Stimulated activated CD8-positive, alpha-beta memory T cell treated with anti-CD3 and anti-CD28 coated beads, Interleukin-15, amount 100 ng/mL, for 48 hours (primary cell): Measurements from ENCODE around the gene CCNK.

Experiments used
- DNase-seq, 2 donors: peaks; one replicate each; pipeline ENCODE4 v3.0.0-alpha.2; 2020; ENCODE audit warnings: low read depth in 2 of 2

CCNK gene

DNA sequence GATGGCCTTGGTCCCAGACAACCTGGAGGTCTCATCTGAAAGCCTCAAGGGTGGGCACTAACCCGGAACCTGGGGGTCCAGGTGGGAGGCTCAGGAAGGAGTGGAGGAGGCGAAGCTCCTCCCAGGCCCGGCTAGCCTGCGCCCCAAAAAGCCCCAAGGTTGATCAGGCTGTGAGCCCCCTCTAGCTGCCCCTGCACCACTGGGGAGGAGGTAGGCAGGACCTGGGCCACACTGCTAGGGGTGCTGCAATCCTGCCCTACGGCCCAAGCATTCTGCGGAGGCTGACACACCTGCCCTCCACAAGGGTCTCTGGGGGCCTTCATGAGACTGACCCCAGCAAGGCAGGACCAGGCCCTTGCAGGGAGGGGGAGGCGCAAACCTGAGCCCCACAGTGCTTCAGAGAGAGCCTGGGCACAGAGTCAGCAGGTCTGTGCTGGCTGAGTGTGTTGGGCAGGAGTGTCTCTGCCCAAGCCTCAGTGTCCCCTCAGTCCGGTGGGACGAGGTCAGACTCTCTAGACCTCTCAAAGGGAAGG, 70.9 kb downstream of the CCNK start:
- DNase-seq, result no peak

DNA sequence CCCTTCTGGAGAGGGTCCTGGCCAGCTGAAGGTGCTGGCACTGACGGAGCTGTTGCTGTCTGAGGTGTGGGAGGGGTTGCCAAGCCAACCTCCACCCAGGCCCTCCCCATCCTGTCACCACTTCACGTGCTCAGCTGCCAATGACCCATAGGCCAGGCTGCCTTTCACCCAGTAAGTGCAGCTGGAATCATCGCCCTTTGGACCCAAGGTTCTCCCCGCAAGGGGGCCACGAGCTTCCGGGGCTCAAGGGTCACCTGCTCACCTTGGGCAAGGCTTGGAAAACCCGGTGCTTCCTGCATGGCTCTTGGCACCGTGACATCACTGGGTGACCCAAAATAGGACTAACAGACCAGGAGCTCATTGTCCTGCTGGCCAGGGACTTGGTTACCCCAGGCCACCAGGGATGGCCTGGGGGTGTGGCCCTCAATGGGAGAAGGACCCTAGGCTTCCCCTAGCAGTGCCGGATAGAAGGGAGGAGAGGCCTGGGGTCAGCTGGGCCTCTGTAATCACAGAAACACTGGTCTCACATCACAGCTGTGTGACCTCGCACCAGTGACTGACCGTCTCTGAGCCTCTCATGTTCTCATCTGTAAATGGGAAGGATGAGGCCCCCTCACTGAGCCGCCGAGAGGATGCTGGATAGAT, 71.5 kb downstream of the CCNK start:
- DNase-seq, result no peak

DNA sequence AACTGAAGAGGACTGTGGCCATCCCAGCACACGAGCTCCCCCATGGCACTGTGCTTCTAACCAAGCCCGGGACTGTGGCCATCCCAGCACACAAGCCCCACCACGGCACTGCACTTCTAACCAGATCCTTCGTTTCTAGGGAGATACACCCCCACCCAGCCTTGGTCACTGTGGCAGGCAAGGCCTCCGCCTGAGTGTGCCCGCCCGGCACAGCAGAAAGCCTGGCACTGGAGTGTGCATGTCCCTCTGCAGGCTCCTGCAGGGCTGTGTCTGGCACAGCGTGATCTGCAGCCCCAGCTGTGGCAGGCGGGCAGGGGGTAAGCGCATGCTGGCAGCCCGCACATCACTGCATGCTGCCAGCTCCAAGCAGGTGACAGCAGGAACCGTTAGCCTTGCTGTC, 73.0 kb downstream of the CCNK start:
- DNase-seq, result no peak

DNA sequence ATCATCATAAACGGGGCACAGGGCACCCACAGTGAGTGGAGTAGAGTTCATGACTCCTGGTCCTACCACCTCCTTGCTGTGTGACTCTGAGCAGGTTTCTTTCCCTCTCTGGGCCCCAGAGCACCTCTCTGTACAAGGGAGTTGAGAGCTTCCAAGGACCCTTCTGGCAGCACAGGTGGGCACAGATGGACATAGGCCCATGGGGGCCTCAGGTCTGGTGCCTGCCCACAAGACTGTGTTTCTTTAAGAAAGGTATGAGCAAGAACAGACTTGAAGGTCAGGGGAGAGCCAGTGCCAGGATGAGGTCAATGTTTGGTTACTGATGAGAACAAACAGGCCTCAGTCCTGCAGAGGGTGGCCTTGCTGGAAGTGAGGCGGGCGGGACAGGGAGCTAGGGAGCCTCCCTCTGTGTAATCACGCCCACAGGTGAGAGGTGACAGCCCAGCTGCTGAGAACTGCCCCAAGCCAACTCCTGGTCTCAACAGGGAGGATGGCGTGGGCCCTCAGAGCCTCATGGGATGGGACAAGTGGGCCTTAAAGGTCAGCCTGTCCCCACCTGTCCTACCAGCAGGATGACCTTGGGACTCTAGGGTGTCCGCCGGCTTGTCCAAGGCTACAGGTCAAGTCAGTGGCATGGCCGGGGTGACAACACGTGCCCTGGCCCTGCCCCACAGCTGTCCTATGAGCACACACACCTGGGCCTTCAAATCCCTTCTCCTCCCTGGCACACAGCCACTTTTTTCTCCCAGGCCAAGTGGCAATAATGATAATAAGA, 73.7 kb downstream of the CCNK start:
- no peak for DNase-seq

DNA sequence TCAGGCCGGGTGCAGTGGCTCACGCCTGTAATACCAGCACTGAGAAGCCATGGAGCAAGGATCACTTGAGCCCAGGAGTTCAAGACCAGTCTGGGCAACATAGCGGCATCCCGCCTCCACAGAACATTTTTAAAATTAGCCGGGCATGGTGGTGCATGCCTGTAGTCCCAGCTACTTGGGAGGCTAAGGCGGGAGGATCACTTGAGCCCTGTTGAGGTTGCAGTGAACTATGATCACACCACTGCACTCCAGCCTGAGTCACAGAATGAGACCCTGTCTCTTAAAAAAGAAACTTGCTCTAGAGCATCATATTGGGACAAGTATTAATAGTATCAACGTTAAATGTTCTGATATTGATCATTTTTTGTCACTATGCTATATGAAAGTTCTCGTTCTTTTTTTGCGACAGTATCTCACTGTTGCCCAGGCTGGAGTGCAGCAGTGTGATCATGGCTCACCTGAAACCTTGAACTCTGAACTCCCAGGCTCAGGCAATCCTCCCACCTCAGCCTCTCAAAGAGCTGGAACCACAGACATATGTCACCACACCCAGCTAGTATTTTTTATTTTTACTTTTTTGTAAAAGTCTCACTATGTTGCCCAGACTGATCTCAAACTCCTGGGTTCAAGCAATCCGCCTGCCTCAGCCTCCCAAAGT, 75.1 kb downstream of the CCNK start:
- no peak for DNase-seq

DNA sequence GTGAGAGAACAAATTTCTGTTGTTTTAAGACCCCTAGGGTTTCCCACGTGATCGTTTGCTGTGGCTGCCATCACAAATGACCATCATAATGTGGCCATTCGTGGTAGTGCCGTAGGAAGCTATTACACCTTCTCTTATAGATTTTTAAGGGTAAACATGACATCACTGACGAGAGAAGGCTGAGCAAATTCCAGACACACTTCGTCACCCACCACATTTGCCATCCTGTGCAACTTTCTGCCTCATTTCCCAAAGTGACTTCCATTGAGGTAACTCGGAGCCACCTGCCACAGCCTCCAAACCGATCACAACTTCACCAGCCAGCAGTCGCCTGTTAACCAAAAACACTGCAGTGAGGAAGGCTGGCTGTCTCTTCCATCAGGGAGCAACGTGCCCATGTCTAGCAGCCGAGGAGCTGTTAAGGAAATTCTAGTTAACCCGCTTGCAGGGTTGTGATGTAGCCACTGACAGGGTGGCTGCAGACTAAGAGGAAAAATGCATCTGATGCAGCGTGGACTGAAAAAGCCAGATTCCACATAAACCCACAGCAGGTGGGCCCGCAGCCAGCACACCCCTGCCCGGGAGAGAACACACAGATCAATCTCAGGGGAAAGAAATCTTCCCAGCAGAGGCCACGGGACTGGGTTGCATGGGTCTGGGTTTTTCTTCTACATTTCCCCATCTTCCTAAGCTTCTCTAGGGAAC, 78.2 kb downstream of the CCNK start:
- no peak for DNase-seq

DNA sequence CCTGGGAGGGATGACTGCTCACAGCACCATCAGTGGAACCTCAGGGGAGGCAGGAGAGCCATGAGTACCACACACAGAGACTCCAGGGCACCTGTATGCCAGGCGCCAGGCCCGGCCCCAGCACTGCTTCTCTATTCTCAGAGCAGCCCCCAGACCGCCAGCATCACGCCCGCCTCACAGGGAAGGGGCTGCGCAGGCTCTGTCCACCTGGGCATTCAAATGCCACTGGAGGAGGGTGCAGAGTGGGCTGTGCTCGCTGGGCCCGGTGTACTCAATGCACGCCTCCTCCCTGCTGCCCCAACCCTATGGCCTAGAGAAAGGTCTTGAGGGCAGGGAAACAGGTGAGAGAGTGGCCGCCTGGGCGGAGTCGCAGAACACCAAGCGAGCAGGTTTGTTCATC, 79.2 kb downstream of the CCNK start:
- DNase-seq, result no peak

DNA sequence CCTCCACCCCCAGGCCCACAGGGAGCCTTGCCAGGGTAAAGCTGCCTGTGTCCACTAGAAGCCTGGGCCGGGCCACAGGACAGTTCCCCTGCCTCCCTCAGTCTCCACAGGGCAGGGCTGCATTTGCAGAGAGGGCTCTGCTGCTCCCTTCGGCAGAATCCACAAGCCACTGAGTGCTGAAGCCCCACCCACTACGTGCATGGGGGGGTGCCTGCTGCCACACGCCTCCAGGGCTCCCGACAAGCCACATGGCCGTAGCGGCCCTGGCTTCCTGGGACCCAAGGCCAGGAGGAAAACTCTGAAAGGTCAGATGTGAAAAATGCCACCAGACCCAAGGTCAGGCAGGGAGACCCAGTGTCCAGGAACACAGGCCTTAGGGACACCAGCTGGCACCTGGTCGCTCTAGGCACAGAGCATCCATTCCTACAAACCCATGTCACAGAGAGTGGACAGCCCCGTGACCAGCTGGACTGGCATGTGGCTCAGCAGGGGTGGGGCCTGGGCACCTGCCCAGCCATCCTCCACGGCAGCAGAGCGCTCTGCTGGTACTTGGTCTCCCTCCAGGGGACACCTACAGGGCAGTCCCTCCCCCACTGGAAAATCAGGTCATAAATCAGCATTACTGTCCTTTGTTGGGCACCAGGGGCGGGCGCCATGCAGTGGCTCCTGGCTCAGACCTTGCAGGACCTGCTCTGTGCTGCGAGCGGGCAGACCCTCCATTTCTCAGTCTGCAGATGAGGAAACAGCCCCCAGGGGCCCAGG, 79.9 kb downstream of the CCNK start:
- DNase-seq, result no peak

DNA sequence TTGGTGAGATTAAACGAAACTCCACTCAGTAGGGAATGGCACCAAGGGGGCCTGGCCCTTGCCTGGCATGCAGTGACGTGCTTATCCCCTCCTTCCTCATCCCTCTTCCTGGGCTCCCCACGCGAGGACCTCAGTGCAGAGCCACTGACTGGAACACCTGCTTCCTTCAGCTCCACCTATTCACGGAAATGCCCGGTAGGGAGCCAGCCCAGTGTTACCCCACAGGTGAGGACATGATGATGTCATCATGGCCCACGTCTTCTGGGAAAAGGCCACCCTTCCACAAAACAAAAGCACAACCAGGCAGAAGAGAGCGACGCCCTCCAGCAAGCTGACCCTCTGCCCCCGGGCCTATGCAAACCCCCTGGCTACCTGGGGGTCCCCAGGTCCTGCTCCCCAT, 80.7 kb downstream of the CCNK start:
- DNase-seq, result no peak
